Endothelial cell of umbilical vein (primary cell): ENCODE data around the gene VPS37C.

Experiments used
- EZH2 ChIP-seq: IDR thresholded peaks from 2 replicates; pipeline ENCODE4 v1.6.1; 2012; ENCODE audit warnings: borderline replicate concordance, low read depth, mild to moderate bottlenecking, moderate library complexity, low read length, inconsistent platforms; ENCODE audit not compliant: severe bottlenecking
- MYC ChIP-seq: IDR thresholded peaks from one replicate; pipeline ENCODE4 v1.6.1; 2011; ENCODE audit warnings: mild to moderate bottlenecking, low read depth, low read length
- POLR2A ChIP-seq: IDR thresholded peaks from 2 replicates; pipeline ENCODE4 v1.6.1; 2012; ENCODE audit warnings: low read depth, mild to moderate bottlenecking, control low read depth, low read length
- POLR2AphosphoS5 ChIP-seq: IDR thresholded peaks from 2 replicates; pipeline ENCODE4 v1.6.1; 2012; ENCODE audit warnings: low read depth, mild to moderate bottlenecking, control low read depth, low read length, moderate library complexity; ENCODE audit not compliant: insufficient read depth
- TF ChIP-seq, protein P1 (sequence below), 2 donors: IDR thresholded peaks; 1 replicate in 1 of 2; 2 replicates in 1 of 2; pipeline ENCODE4 v1.5.1; 2011; ENCODE audit warnings: low read length in 2 of 2, mild to moderate bottlenecking in 2 of 2, moderate library complexity in 2 of 2, control low read depth in 1 of 2, inconsistent platforms in 1 of 2, low read depth in 1 of 2; ENCODE audit not compliant: insufficient read depth in 1 of 2; ENCODE audit errors: extremely low read depth in 1 of 2
- TF ChIP-seq, protein P2 (sequence below): IDR thresholded peaks from 2 replicates; pipeline ENCODE4 v1.6.1; 2011; ENCODE audit not compliant: insufficient read depth, insufficient read length

DNA sequence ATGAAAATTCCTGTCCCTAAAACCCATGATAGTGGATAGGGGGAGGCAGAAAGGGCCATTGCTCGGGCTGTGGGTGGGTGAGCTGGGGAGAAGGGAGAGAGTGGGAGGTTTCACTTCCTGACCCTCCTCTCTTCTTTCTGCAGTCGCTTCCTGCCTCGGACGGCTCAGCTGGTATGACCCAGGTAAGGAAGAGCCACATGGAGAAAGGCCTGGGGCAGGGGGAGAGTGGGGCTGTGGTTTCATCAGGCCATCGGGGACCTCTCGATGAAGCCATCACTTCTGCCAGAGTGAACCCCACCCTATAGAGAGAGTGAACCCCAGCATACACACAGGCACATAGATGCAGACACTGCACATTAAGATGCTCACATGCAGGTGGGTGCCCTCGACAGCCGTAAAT, 46.3 kb downstream of the VPS37C start:
- TF ChIP-seq, protein P1, sequence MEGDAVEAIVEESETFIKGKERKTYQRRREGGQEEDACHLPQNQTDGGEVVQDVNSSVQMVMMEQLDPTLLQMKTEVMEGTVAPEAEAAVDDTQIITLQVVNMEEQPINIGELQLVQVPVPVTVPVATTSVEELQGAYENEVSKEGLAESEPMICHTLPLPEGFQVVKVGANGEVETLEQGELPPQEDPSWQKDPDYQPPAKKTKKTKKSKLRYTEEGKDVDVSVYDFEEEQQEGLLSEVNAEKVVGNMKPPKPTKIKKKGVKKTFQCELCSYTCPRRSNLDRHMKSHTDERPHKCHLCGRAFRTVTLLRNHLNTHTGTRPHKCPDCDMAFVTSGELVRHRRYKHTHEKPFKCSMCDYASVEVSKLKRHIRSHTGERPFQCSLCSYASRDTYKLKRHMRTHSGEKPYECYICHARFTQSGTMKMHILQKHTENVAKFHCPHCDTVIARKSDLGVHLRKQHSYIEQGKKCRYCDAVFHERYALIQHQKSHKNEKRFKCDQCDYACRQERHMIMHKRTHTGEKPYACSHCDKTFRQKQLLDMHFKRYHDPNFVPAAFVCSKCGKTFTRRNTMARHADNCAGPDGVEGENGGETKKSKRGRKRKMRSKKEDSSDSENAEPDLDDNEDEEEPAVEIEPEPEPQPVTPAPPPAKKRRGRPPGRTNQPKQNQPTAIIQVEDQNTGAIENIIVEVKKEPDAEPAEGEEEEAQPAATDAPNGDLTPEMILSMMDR (IDR thresholded peaks at IDR 0.05; ENCODE audit: extremely low read depth in 1 of 2, insufficient read depth in 1 of 2, low read depth in 1 of 2, low read length in 2 of 2) = no peak
- TF ChIP-seq, protein P2, sequence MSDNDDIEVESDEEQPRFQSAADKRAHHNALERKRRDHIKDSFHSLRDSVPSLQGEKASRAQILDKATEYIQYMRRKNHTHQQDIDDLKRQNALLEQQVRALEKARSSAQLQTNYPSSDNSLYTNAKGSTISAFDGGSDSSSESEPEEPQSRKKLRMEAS = no peak
- no peak for TF ChIP-seq EZH2
- TF ChIP-seq POLR2A = no peak
- no peak for TF ChIP-seq POLR2AphosphoS5
- TF ChIP-seq MYC = no peak
